Sigmoid colon (tissue), 7 donors: ENCODE measurements around the gene SFMBT2. TPM values are rescaled to one million over a fixed set of nuclear protein-coding genes. Genes with fewer than 3 reads are reported as not detected.

ENCODE experiments used
- DNase-seq: peaks from one replicate; pipeline ENCODE4 v3.0.0-alpha.2; 2019
- H3K27ac ChIP-seq, 4 donors: fragments of 200-600 bp; sonication (generic); one replicate each; pipeline ENCODE4 v1.5.1; 2016 to 2019; ENCODE audit warnings: mild to moderate bottlenecking in 1 of 4
- H3K27me3 ChIP-seq, 3 donors: fragments of 200-600 bp; sonication (generic); one replicate each; pipeline ENCODE4 v1.5.1; 2019; ENCODE audit warnings: mild to moderate bottlenecking in 1 of 3
- H3K36me3 ChIP-seq, 4 donors: fragments of 200-600 bp; sonication (generic); one replicate each; pipeline ENCODE4 v1.5.1; 2016 to 2019
- H3K4me1 ChIP-seq, 4 donors: fragments of 200-600 bp; sonication (generic); one replicate each; pipeline ENCODE4 v1.5.1; 2017 to 2019
- H3K4me3 ChIP-seq, 4 donors: fragments of 200-600 bp; sonication (generic); one replicate each; pipeline ENCODE4 v1.5.1; 2017 to 2019; ENCODE audit warnings: mild to moderate bottlenecking in 2 of 4, moderate library complexity in 1 of 4
- H3K9me3 ChIP-seq, 4 donors: fragments of 200-600 bp in 3 of 4; sonication (generic) in 3 of 4; one replicate each; pipeline versions ENCODE4 v1.5.1 to v1.6.1; 2013 to 2019
- EP300 ChIP-seq, 4 donors: sonication (generic); formaldehyde crosslinking; IDR thresholded peaks; one replicate each; pipeline ENCODE4 v1.6.1; 2017; ENCODE audit warnings: antibody characterized with exemption in 4 of 4
- POLR2A ChIP-seq, 2 donors: fragments of 450-650 bp; IDR thresholded peaks; one replicate each; pipeline ENCODE4 v1.6.1; 2016; ENCODE audit warnings: antibody characterized with exemption in 2 of 2, mild to moderate bottlenecking in 2 of 2, moderate library complexity in 2 of 2
- POLR2AphosphoS5 ChIP-seq, 4 donors: sonication (generic); formaldehyde crosslinking; IDR thresholded peaks; one replicate each; pipeline ENCODE4 v1.6.1; 2017; ENCODE audit warnings: antibody characterized with exemption in 4 of 4
- WGBS, 2 donors: extraction: QIAGEN DNeasy Blood & Tissue Kit; methylation state at CpG; one replicate each; pipeline ENCODE4 v1.1.7; 2013; 5-methylcytosine and 5-hydroxymethylcytosine counted together
- intact Hi-C: fragments of 100-400 bp; cut with DNase I; formaldehyde crosslinking; loops from one replicate; pipeline ENCODE4 v1.15.1; 2023
- polyA plus RNA-seq, 3 donors: library from polyadenylated mRNA; stranded (reverse); fragments of 200-250 nt; gene quantifications; one replicate each; pipeline ENCODE4 v1.2.3, GENCODE V29; 2013
- total RNA-seq, 4 donors: library from RNA; depleted of rRNA; stranded (reverse); fragments of >200 nt; gene quantifications; one replicate each; pipeline ENCODE4 v1.1.0, GENCODE V29; 2016
- TF ChIP-seq, protein P1 (sequence below), 4 experiments: fragments of 450-650 bp in 3 of 4; fragments of 200-600 bp in 1 of 4; IDR thresholded peaks; one replicate each; pipeline ENCODE4 v1.5.1; 2016 to 2019; ENCODE audit warnings: antibody characterized with exemption in 4 of 4, mild to moderate bottlenecking in 3 of 4, moderate library complexity in 2 of 4
- donor health status: healthy with polysubstance abuse.
- donor health status: Bipolar disorder and iron deficiency.
- donor health status: healthy.

Gene SFMBT2
- total and polyA plus RNA-seq, 7 donors = 0.60 to 6.4 (median 4.2) TPM

DNA sequence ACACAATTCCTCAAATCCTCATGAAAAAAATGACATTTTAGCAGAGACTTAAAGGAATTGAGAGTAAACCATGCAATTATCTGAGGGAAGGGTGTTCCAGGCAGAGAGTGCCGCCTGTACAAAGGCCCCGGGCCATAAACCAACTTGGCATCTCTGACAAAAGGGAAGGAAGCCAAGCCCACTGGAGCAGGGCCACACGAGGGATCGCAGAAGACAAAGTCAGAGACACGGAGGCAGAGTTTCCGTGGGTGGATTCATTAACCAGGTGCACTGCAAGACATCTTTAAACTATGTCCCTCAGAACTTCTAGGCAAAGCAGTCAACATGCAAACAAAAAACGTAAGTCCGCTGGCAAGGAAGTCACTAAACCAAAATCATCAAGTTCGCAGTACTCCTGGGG lies 92.0 kb downstream of the SFMBT2 start:
- Histone ChIP-seq H3K4me1 (peaks cover 0 to 14% (median 7%) of the 10 kb centered on the region in 4 donors), H3K9me3 (no peaks in the 10 kb centered on the region), H3K27ac (no peak overlapping the region), H3K4me3 (no peak overlapping the region), H3K27me3 (no peaks in the 10 kb centered on the region), H3K36me3 (no peaks in the 10 kb centered on the region)
- TF ChIP-seq EP300 (IDR thresholded peaks at IDR 0.05) = no peak
- no peak for TF ChIP-seq POLR2A (IDR thresholded peaks at IDR 0.05)
- TF ChIP-seq, protein P1, sequence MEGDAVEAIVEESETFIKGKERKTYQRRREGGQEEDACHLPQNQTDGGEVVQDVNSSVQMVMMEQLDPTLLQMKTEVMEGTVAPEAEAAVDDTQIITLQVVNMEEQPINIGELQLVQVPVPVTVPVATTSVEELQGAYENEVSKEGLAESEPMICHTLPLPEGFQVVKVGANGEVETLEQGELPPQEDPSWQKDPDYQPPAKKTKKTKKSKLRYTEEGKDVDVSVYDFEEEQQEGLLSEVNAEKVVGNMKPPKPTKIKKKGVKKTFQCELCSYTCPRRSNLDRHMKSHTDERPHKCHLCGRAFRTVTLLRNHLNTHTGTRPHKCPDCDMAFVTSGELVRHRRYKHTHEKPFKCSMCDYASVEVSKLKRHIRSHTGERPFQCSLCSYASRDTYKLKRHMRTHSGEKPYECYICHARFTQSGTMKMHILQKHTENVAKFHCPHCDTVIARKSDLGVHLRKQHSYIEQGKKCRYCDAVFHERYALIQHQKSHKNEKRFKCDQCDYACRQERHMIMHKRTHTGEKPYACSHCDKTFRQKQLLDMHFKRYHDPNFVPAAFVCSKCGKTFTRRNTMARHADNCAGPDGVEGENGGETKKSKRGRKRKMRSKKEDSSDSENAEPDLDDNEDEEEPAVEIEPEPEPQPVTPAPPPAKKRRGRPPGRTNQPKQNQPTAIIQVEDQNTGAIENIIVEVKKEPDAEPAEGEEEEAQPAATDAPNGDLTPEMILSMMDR (IDR thresholded peaks at IDR 0.05) = no peak
- intact Hi-C loops = no loop called here
- 23 to 33% methylated on average over 9 of the region's 9 CpGs for WGBS, 2 donors
- no peak for DNase-seq

DNA sequence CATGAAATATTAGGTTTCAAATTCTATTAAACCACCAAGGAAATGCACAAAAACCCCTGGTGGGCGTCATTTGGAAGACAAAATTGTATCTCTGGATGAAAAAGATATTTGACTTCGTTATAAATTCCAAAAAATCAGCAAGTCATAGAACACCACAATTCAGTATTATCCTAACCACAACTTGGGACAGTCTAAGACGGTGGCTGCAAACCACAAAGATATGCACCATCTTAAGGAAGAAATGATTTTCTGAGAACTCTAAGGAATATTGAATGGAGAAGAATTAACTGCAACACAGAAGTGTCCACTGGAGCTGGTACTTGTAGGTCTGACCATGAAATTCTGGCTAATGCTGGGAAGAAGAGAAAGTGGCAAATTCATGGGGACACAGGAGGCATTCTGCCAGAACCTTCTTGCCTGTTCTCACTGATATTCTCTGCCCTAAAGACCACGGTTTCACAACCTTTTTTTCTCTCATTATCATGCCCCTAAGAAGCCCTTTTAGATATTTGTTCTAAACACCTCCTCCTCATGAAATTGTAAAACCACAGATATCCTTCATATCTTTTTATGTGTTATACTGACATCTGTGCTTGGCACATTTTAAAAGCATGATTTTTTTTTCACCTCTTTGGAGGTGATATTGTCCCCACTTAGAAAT lies 92.9 kb downstream of the SFMBT2 start:
- Histone ChIP-seq H3K4me1 (peaks cover 0 to 14% (median 7%) of the 10 kb centered on the region in 4 donors), H3K27me3 (no peaks in the 10 kb centered on the region), H3K4me3 (no peak overlapping the region), H3K9me3 (no peaks in the 10 kb centered on the region), H3K36me3 (no peaks in the 10 kb centered on the region), H3K27ac (no peak overlapping the region)
- DNase-seq = no peak
- TF ChIP-seq POLR2A (IDR thresholded peaks at IDR 0.05) (no peak), EP300 (IDR thresholded peaks at IDR 0.05) (no peak), POLR2AphosphoS5 (IDR thresholded peaks at IDR 0.05) (no peak)
- TF ChIP-seq, protein P1 (IDR thresholded peaks at IDR 0.05) = no peak
- WGBS, 2 donors = 45 to 49% methylated on average over 4 of the region's 4 CpGs
- intact Hi-C loops = no loop called here

DNA sequence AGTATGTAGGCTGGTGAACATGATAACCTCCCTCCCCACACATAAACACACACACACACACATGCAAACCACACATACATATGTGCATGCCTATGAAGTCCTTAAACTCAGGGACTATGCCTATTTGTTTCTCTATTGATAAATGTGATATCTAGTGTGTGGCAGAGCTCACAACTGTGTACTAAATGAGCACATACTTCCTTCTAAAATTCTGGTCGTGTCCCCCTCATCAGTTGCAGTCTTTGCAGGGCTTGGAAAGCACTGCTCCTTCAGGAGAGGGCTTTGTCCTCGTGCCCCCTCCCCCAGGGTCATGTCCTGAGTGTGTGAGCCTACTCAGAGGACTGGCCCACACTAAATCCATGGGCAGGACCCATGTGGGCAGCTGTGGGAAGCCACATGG lies 94.0 kb downstream of the SFMBT2 start:
- Histone ChIP-seq H3K27me3 (no peaks in the 10 kb centered on the region), H3K27ac (no peak overlapping the region), H3K9me3 (no peaks in the 10 kb centered on the region), H3K36me3 (no peaks in the 10 kb centered on the region), H3K4me3 (no peak overlapping the region), H3K4me1 (peaks cover 0 to 14% (median 7%) of the 10 kb centered on the region in 4 donors)
- 52 to 85% methylated on average over 2 of the region's 2 CpGs for WGBS, 2 donors
- TF ChIP-seq, protein P1 (IDR thresholded peaks at IDR 0.05) = no peak
- no peak for TF ChIP-seq EP300 (IDR thresholded peaks at IDR 0.05)
- no peak for TF ChIP-seq POLR2A (IDR thresholded peaks at IDR 0.05)
- no peak for TF ChIP-seq POLR2AphosphoS5 (IDR thresholded peaks at IDR 0.05)
- no peak for DNase-seq
- intact Hi-C loops = no loop called here

DNA sequence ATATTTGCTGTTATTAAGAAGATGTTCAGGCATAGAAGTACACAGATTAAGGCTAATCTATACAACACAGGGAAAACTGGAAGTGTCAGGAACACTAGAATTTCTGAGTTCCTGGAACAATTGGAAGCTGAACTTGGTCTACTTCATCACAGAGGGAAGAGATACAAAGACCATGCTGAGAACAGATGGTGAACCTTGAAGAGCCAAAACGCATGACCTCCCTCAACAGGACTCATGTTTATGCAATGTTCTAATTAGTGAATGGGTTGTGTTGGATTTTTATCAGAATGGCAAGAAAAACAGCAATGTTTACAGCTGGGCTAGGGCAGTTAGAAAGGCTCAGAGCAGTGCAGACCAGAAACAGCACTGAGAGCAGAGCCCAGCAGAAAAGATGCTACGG lies 94.9 kb downstream of the SFMBT2 start:
- WGBS, 2 donors = 82 to 88% methylated on average over 2 of the region's 2 CpGs
- H3K36me3 ChIP-seq = no peaks in the 10 kb centered on the region
- H3K4me1 ChIP-seq = peaks cover 0 to 14% (median 7%) of the 10 kb centered on the region in 4 donors
- TF ChIP-seq POLR2A (IDR thresholded peaks at IDR 0.05) (no peak), EP300 (IDR thresholded peaks at IDR 0.05) (no peak), POLR2AphosphoS5 (IDR thresholded peaks at IDR 0.05) (no peak)
- TF ChIP-seq, protein P1 (IDR thresholded peaks at IDR 0.05) = no peak
- DNase-seq = no peak
- intact Hi-C loops = no loop called here
- no peaks in the 10 kb centered on the region for H3K27me3 ChIP-seq
- H3K27ac ChIP-seq = no peak overlapping the region
- no peaks in the 10 kb centered on the region for H3K9me3 ChIP-seq
- no peak overlapping the region for H3K4me3 ChIP-seq

DNA sequence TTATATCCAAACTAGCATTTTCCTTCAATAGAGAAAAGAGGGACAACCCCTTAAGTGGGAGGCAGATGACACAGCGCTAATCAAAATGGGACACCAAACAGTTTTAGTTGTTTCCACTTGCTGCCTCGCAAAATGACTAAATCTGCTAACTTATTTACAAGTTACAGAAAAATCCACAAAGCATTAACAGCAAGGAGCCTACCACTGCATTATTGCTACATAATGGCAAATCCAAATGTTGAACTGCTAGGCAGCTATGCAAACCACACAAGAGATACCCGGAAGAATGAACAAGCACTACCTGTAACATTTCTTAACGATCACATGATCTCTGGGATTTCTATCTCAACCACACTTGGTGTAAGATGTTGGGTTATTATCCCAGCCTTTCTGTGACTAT lies 96.7 kb downstream of the SFMBT2 start:
- Histone ChIP-seq H3K36me3 (no peaks in the 10 kb centered on the region), H3K27ac (no peak overlapping the region), H3K9me3 (no peaks in the 10 kb centered on the region), H3K27me3 (no peaks in the 10 kb centered on the region), H3K4me3 (no peak overlapping the region), H3K4me1 (peaks cover 0 to 7% (median 6%) of the 10 kb centered on the region in 4 donors)
- intact Hi-C loops = no loop called here
- TF ChIP-seq, protein P1 (IDR thresholded peaks at IDR 0.05) = no peak
- TF ChIP-seq POLR2AphosphoS5 (IDR thresholded peaks at IDR 0.05) (no peak), POLR2A (IDR thresholded peaks at IDR 0.05) (no peak)
- no peak for DNase-seq
- 81 to 85% methylated on average over 4 of the region's 4 CpGs for WGBS, 2 donors
